CD8-positive, alpha-beta memory T cell (primary cell): Measurements from ENCODE around the gene ZFYVE9. TPM values are rescaled to one million over a fixed set of nuclear protein-coding genes. Genes with fewer than 3 reads are reported as not detected.

Experiments used
- CTCF ChIA-PET: fragments of 350-600 bp; sonication (Branson Sonifier 250); formaldehyde crosslinking; loops from one replicate; lab custom pipeline; 2021; ENCODE audit warnings: antibody characterized with exemption; lab: Charles Lee
- POLR2A ChIA-PET: fragments of 350-600 bp; sonication (Branson Sonifier 250); formaldehyde crosslinking; loops from one replicate; lab custom pipeline; 2021; ENCODE audit warnings: antibody characterized with exemption; lab: Charles Lee
- DNase-seq, 5 donors: peaks; one replicate each; pipeline versions ENCODE4 v3.0.0 to v3.0.0-alpha.2; 2020 to 2022; ENCODE audit warnings: mixed read lengths in 1 of 5
- H3K27ac ChIP-seq: one replicate; pipeline ENCODE4 v1.7.0; 2013; ENCODE audit warnings: low read depth, mild to moderate bottlenecking, low read length, moderate library complexity
- H3K27me3 ChIP-seq: 2 replicates; pipeline ENCODE4 v1.7.0; 2013; ENCODE audit warnings: low read length, mild to moderate bottlenecking; ENCODE audit not compliant: insufficient read depth, poor library complexity, severe bottlenecking
- H3K36me3 ChIP-seq: 2 replicates; pipeline ENCODE4 v1.7.0; 2013; ENCODE audit warnings: mild to moderate bottlenecking, low read length, moderate library complexity; ENCODE audit not compliant: insufficient read depth
- H3K4me1 ChIP-seq: 2 replicates; pipeline ENCODE4 v1.7.0; 2013; ENCODE audit warnings: mild to moderate bottlenecking, low read length, moderate library complexity; ENCODE audit not compliant: insufficient read depth
- H3K4me3 ChIP-seq: 2 replicates; pipeline ENCODE4 v1.7.0; 2013; ENCODE audit warnings: mild to moderate bottlenecking, low read length
- H3K9me3 ChIP-seq: 2 replicates; pipeline ENCODE4 v1.7.0; 2013; ENCODE audit warnings: mild to moderate bottlenecking, low read length
- H3K27ac Mint-ChIP-seq, 8 donors: one replicate each; pipeline ENCODE4 v1.8.0; 2020 to 2021; ENCODE audit warnings: mixed read lengths in 8 of 8, mild to moderate bottlenecking in 6 of 8, inconsistent platforms in 3 of 8, moderate library complexity in 3 of 8
- H3K27me3 Mint-ChIP-seq, 2 donors: one replicate each; pipeline ENCODE4 v1.8.0; 2020 to 2021; ENCODE audit warnings: mixed read lengths in 2 of 2, mild to moderate bottlenecking in 1 of 2, moderate library complexity in 1 of 2
- H3K36me3 Mint-ChIP-seq, 3 donors: one replicate each; pipeline ENCODE4 v1.8.0; 2020 to 2021; ENCODE audit warnings: mixed read lengths in 3 of 3, inconsistent platforms in 1 of 3, mild to moderate bottlenecking in 1 of 3
- H3K4me1 Mint-ChIP-seq, 3 donors: one replicate each; pipeline ENCODE4 v1.8.0; 2020 to 2021; ENCODE audit warnings: mixed read lengths in 3 of 3, inconsistent platforms in 1 of 3, mild to moderate bottlenecking in 1 of 3
- H3K4me3 Mint-ChIP-seq, 7 donors: one replicate each; pipeline ENCODE4 v1.8.0; 2020 to 2021; ENCODE audit warnings: mixed read lengths in 7 of 7, mild to moderate bottlenecking in 6 of 7, moderate library complexity in 4 of 7, inconsistent platforms in 2 of 7
- H3K9me3 Mint-ChIP-seq, 5 donors: one replicate each; pipeline ENCODE4 v1.8.0; 2020 to 2022; ENCODE audit warnings: mixed read lengths in 5 of 5, mild to moderate bottlenecking in 3 of 5, moderate library complexity in 2 of 5, inconsistent platforms in 1 of 5
- polyA plus RNA-seq: library from polyadenylated mRNA; unstranded; fragments of 300-500 nt; fragmentation: Illumina TruSeq; gene quantifications from one replicate; pipeline ENCODE4 v1.2.3, GENCODE V29; 2021
- total RNA-seq, 2 experiments: library from RNA; stranded (reverse); gene quantifications; one replicate each; pipeline ENCODE4 v1.2.3, GENCODE V29; 2021

The ZFYVE9 gene
- total and polyA plus RNA-seq, 3 experiments from 2014 or later: 3.2 to 4.7 (median 4.4) TPM

GRCh38 chr1:52189898-52190480, 48.1 kb downstream of the ZFYVE9 start:
- Mint-ChIP-seq H3K36me3 (no peaks in the 10 kb centered on the region), H3K4me3 (no peak overlapping the region), H3K9me3 (no peaks in the 10 kb centered on the region), H3K27me3 (no peaks in the 10 kb centered on the region), H3K4me1 (peaks cover 0 to 10% (median 0%) of the 10 kb centered on the region in 3 donors), H3K27ac (no peak overlapping the region)
- CTCF ChIA-PET: no interaction called here
- no peak overlapping the region for H3K27ac ChIP-seq
- no peaks in the 10 kb centered on the region for H3K36me3 ChIP-seq
- no peak overlapping the region for H3K4me3 ChIP-seq
- DNase-seq: no peak
- no peaks in the 10 kb centered on the region for H3K27me3 ChIP-seq
- no peaks in the 10 kb centered on the region for H3K9me3 ChIP-seq
- POLR2A ChIA-PET: no interaction called here
- no peaks in the 10 kb centered on the region for H3K4me1 ChIP-seq

GRCh38 chr1:52190500-52191252, 48.8 kb downstream of the ZFYVE9 start:
- H3K4me3 ChIP-seq: no peak overlapping the region
- Mint-ChIP-seq H3K4me1 (peaks cover 0 to 10% (median 0%) of the 10 kb centered on the region in 3 donors), H3K4me3 (no peak overlapping the region), H3K9me3 (no peaks in the 10 kb centered on the region), H3K36me3 (no peaks in the 10 kb centered on the region), H3K27ac (peak overlapping the region in 1 of 8 donors; percentile 15), H3K27me3 (no peaks in the 10 kb centered on the region)
- H3K9me3 ChIP-seq: no peaks in the 10 kb centered on the region
- DNase-seq: no peak
- H3K36me3 ChIP-seq: no peaks in the 10 kb centered on the region
- ChIA-PET POLR2A (no interaction called here), CTCF (no interaction called here)
- no peak overlapping the region for H3K27ac ChIP-seq
- no peaks in the 10 kb centered on the region for H3K4me1 ChIP-seq
- no peaks in the 10 kb centered on the region for H3K27me3 ChIP-seq

- H3K9me3 ChIP-seq: no peaks in the 10 kb centered on the region
- no peaks in the 10 kb centered on the region for H3K9me3 Mint-ChIP-seq
- H3K4me3 ChIP-seq: no peak overlapping the region
- H3K4me1 Mint-ChIP-seq: peaks cover 0 to 10% (median 0%) of the 10 kb centered on the region in 3 donors
- no peaks in the 10 kb centered on the region for H3K4me1 ChIP-seq
- no peaks in the 10 kb centered on the region for H3K27me3 ChIP-seq
- DNase-seq: no peak
- ChIA-PET CTCF (no interaction called here), POLR2A (no interaction called here)
- no peak overlapping the region for H3K4me3 Mint-ChIP-seq
- H3K36me3 Mint-ChIP-seq: no peaks in the 10 kb centered on the region
- H3K36me3 ChIP-seq: no peaks in the 10 kb centered on the region
- no peak overlapping the region for H3K27ac ChIP-seq
- no peak overlapping the region for H3K27ac Mint-ChIP-seq
- no peaks in the 10 kb centered on the region for H3K27me3 Mint-ChIP-seq
Observed at GRCh38 chr1:52191395-52191965, 49.6 kb downstream of the ZFYVE9 start.

- H3K4me3 ChIP-seq: no peak overlapping the region
- H3K36me3 ChIP-seq: no peaks in the 10 kb centered on the region
- DNase-seq: no peak
- Mint-ChIP-seq H3K27ac (no peak overlapping the region), H3K4me3 (no peak overlapping the region), H3K4me1 (peaks cover 0 to 10% (median 0%) of the 10 kb centered on the region in 3 donors), H3K9me3 (no peaks in the 10 kb centered on the region), H3K36me3 (no peaks in the 10 kb centered on the region), H3K27me3 (no peaks in the 10 kb centered on the region)
- H3K9me3 ChIP-seq: no peaks in the 10 kb centered on the region
- CTCF ChIA-PET: no interaction called here
- H3K27ac ChIP-seq: no peak overlapping the region
- POLR2A ChIA-PET: no interaction called here
- H3K4me1 ChIP-seq: no peaks in the 10 kb centered on the region
- no peaks in the 10 kb centered on the region for H3K27me3 ChIP-seq
Observed at GRCh38 chr1:52192024-52192423, 50.1 kb downstream of the ZFYVE9 start.

- Histone ChIP-seq H3K9me3 (no peaks in the 10 kb centered on the region), H3K27ac (no peak overlapping the region), H3K4me1 (no peaks in the 10 kb centered on the region), H3K27me3 (no peaks in the 10 kb centered on the region), H3K36me3 (no peaks in the 10 kb centered on the region), H3K4me3 (no peak overlapping the region)
- POLR2A ChIA-PET: no interaction called here
- H3K4me1 Mint-ChIP-seq: peaks cover 0 to 10% (median 0%) of the 10 kb centered on the region in 3 donors
- H3K9me3 Mint-ChIP-seq: no peaks in the 10 kb centered on the region
- no peak overlapping the region for H3K4me3 Mint-ChIP-seq
- H3K27me3 Mint-ChIP-seq: no peaks in the 10 kb centered on the region
- no peak overlapping the region for H3K27ac Mint-ChIP-seq
- H3K36me3 Mint-ChIP-seq: no peaks in the 10 kb centered on the region
- no peak for DNase-seq
- CTCF ChIA-PET: no interaction called here
Observed at GRCh38 chr1:52192436-52192835, 50.5 kb downstream of the ZFYVE9 start.

GRCh38 chr1:52193985-52194384, 52.1 kb downstream of the ZFYVE9 start:
- no peak overlapping the region for H3K4me3 ChIP-seq
- ChIA-PET CTCF (no interaction called here), POLR2A (no interaction called here)
- no peaks in the 10 kb centered on the region for H3K4me1 ChIP-seq
- H3K36me3 ChIP-seq: no peaks in the 10 kb centered on the region
- no peak overlapping the region for H3K27ac ChIP-seq
- DNase-seq: no peak
- H3K27me3 ChIP-seq: no peaks in the 10 kb centered on the region
- H3K9me3 ChIP-seq: no peaks in the 10 kb centered on the region
- Mint-ChIP-seq H3K36me3 (no peaks in the 10 kb centered on the region), H3K27me3 (no peaks in the 10 kb centered on the region), H3K27ac (no peak overlapping the region), H3K4me3 (no peak overlapping the region), H3K9me3 (peaks cover 0 to 3% (median 0%) of the 10 kb centered on the region in 5 donors), H3K4me1 (peaks cover 0 to 10% (median 0%) of the 10 kb centered on the region in 3 donors)

GRCh38 chr1:52195161-52195560, 53.3 kb downstream of the ZFYVE9 start:
- H3K9me3 Mint-ChIP-seq: peaks cover 0 to 8% (median 0%) of the 10 kb centered on the region in 5 donors
- no peaks in the 10 kb centered on the region for H3K9me3 ChIP-seq
- CTCF ChIA-PET: no interaction called here
- POLR2A ChIA-PET: interaction anchor here (0.6 kb wide), 1 partner anchor 488 kb away, joined by 5 read pairs; no protein-coding TSS in a partner anchor
- H3K4me1 ChIP-seq: no peaks in the 10 kb centered on the region
- H3K4me3 ChIP-seq: no peak overlapping the region
- H3K4me1 Mint-ChIP-seq: peaks cover 0 to 4% (median 0%) of the 10 kb centered on the region in 3 donors
- no peak overlapping the region for H3K27ac Mint-ChIP-seq
- H3K36me3 Mint-ChIP-seq: peaks cover 0 to 4% (median 1%) of the 10 kb centered on the region in 3 donors
- no peak for DNase-seq
- no peak overlapping the region for H3K4me3 Mint-ChIP-seq
- no peaks in the 10 kb centered on the region for H3K36me3 ChIP-seq
- no peaks in the 10 kb centered on the region for H3K27me3 Mint-ChIP-seq
- H3K27ac ChIP-seq: no peak overlapping the region
- no peaks in the 10 kb centered on the region for H3K27me3 ChIP-seq
